Uterus (tissue), 4 donors: ENCODE measurements around the gene C16orf95. TPM values are rescaled to one million over a fixed set of nuclear protein-coding genes. Genes with fewer than 3 reads are reported as not detected.

Experiments used
- DNase-seq, 2 donors: peaks; one replicate each; pipeline ENCODE4 v3.0.0-alpha.2; 2019 to 2020
- H3K27ac ChIP-seq, 2 donors: fragments of 200-600 bp; sonication (generic); 1 replicate in 1 of 2; 2 replicates in 1 of 2; pipeline ENCODE4 v1.5.1; 2016 to 2018
- H3K27me3 ChIP-seq, 2 donors: fragments of 200-600 bp; sonication (generic); one replicate each; pipeline ENCODE4 v1.5.1; 2018 to 2019; ENCODE audit warnings: control low read depth in 1 of 2
- H3K36me3 ChIP-seq, 2 donors: fragments of 200-600 bp; sonication (generic); one replicate each; pipeline ENCODE4 v1.5.1; 2019; ENCODE audit warnings: control low read depth in 1 of 2
- H3K4me1 ChIP-seq, 2 donors: fragments of 200-600 bp; sonication (generic); one replicate each; pipeline ENCODE4 v1.5.1; 2018 to 2019; ENCODE audit warnings: control low read depth in 1 of 2
- H3K4me3 ChIP-seq, 2 donors: fragments of 200-600 bp; sonication (generic); 1 replicate in 1 of 2; 2 replicates in 1 of 2; pipeline ENCODE4 v1.5.1; 2018 to 2019; ENCODE audit warnings: mild to moderate bottlenecking in 1 of 2
- H3K9me3 ChIP-seq, 2 donors: fragments of 200-600 bp; sonication (generic); one replicate each; pipeline ENCODE4 v1.5.1; 2019; ENCODE audit warnings: control low read depth in 1 of 2
- POLR2A ChIP-seq, 2 donors: fragments of 450-650 bp; IDR thresholded peaks; one replicate each; pipeline ENCODE4 v1.6.1; 2016; ENCODE audit warnings: antibody characterized with exemption in 2 of 2, mild to moderate bottlenecking in 1 of 2, moderate library complexity in 1 of 2
- intact Hi-C: fragments of 100-400 bp; cut with DNase I; formaldehyde crosslinking; loops from one replicate; pipeline ENCODE4 v1.15.1; 2023; ENCODE audit warnings: low total_unique reads
- total RNA-seq, 4 donors: library from RNA; depleted of rRNA in 3 of 4; stranded (reverse); fragments of >200 nt in 3 of 4; gene quantifications; one replicate each; pipeline versions ENCODE4 v1.1.0 to v1.2.4, GENCODE V29; 2014 to 2023
- TF ChIP-seq, protein P1 (sequence below), 4 experiments: fragments of 200-600 bp in 2 of 4; fragments of 450-650 bp in 2 of 4; sonication (generic) in 2 of 4; IDR thresholded peaks; one replicate each; pipeline ENCODE4 v1.5.1; 2016 to 2019; ENCODE audit warnings: antibody characterized with exemption in 4 of 4, mild to moderate bottlenecking in 2 of 4, moderate library complexity in 1 of 4
- donor health status: DM: yes; HTN: yes; CAD: no.

Gene C16orf95
- total RNA-seq, 4 donors from 2014 or later = 3.2 to 4.2 TPM; not detected in 2

DNA sequence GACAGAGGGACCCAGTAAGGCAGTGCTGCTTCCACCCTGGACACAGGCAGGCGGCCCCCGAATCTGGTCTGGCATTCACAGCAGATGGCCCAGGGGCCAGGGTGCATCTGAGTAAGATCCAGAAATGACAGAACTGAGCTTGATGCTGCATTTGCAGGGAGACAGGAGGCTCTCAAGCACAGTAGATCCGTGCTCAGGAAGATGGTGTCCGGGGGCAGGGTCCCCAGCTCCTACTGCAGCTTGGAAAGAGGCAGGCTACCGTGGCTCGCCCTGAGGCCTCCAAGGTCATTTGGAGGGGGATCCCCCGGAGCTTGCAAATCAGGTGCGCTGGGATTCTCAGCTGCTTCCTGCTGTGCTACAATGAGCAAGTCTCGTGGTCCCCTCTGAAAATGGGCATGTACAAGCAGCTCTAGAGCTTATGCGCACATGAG, 2.2 kb downstream of the C16orf95 start:
- Histone ChIP-seq H3K4me1 (peaks cover 0 to 7% of the 10 kb centered on the region in 2 donors), H3K27me3 (no peaks in the 10 kb centered on the region), H3K27ac (no peak overlapping the region), H3K9me3 (no peaks in the 10 kb centered on the region), H3K4me3 (no peak overlapping the region), H3K36me3 (no peaks in the 10 kb centered on the region)
- no peak for DNase-seq
- TF ChIP-seq, protein P1, sequence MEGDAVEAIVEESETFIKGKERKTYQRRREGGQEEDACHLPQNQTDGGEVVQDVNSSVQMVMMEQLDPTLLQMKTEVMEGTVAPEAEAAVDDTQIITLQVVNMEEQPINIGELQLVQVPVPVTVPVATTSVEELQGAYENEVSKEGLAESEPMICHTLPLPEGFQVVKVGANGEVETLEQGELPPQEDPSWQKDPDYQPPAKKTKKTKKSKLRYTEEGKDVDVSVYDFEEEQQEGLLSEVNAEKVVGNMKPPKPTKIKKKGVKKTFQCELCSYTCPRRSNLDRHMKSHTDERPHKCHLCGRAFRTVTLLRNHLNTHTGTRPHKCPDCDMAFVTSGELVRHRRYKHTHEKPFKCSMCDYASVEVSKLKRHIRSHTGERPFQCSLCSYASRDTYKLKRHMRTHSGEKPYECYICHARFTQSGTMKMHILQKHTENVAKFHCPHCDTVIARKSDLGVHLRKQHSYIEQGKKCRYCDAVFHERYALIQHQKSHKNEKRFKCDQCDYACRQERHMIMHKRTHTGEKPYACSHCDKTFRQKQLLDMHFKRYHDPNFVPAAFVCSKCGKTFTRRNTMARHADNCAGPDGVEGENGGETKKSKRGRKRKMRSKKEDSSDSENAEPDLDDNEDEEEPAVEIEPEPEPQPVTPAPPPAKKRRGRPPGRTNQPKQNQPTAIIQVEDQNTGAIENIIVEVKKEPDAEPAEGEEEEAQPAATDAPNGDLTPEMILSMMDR (IDR thresholded peaks at IDR 0.05) = no peak
- no peak for TF ChIP-seq POLR2A (IDR thresholded peaks at IDR 0.05)
- intact Hi-C loops = loop anchor here (10.0 kb wide), 1 partner anchor 50 kb away; no protein-coding TSS in a partner anchor

DNA sequence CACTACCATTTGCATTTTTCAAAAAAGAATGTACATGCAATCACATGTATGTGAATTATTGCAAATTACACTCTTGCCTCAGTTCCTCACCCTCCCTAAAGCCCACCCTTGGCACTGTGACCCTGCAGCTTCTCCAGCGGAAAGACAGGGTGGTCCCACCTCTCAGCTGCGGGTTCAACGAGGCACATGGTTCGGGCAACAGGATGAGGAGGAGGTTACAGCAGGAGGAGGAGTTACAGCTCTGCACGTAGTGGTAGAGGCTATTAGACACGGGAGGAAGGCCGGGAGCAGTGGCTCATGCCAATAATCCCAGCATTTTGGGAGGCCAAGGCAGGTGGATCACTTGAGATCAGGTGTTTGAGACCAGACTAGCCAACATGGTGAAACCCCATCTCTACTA, 5.2 kb downstream of the C16orf95 start:
- no peak for DNase-seq
- H3K27ac ChIP-seq = no peak overlapping the region
- TF ChIP-seq, protein P1 (IDR thresholded peaks at IDR 0.05) = no peak
- no peak for TF ChIP-seq POLR2A (IDR thresholded peaks at IDR 0.05)
- H3K4me1 ChIP-seq = no peaks in the 10 kb centered on the region
- H3K9me3 ChIP-seq = no peaks in the 10 kb centered on the region
- H3K4me3 ChIP-seq = no peak overlapping the region
- no peaks in the 10 kb centered on the region for H3K27me3 ChIP-seq
- H3K36me3 ChIP-seq = no peaks in the 10 kb centered on the region
- intact Hi-C loops = loop anchor here (10.0 kb wide), 1 partner anchor 53 kb away; no protein-coding TSS in a partner anchor

DNA sequence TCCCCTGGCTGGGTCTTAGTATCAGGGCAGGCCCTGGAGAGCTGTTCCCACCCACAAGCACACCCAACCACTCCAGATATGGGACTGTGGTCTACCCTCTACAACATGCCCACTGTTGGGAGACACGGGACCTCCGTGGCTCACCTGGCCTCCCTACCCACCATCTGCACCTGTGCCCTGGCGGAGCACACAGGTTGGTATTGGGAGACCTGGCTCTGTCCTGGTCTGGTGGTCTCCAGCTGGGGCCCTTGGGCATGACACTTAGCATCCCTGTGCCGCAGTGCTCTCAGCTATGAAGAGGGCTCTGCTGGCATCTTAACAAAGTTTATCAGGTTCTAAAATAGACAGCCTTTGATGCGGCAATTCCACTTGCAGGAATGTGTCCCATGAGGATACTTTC, 5.8 kb downstream of the C16orf95 start:
- Histone ChIP-seq H3K4me3 (no peak overlapping the region), H3K9me3 (no peaks in the 10 kb centered on the region), H3K4me1 (no peaks in the 10 kb centered on the region), H3K27me3 (no peaks in the 10 kb centered on the region), H3K27ac (no peak overlapping the region), H3K36me3 (no peaks in the 10 kb centered on the region)
- TF ChIP-seq POLR2A (IDR thresholded peaks at IDR 0.05) = no peak
- TF ChIP-seq, protein P1 (IDR thresholded peaks at IDR 0.05) = no peak
- DNase-seq = no peak
- intact Hi-C loops = loop anchor here (10.0 kb wide), 1 partner anchor 53 kb away; no protein-coding TSS in a partner anchor

DNA sequence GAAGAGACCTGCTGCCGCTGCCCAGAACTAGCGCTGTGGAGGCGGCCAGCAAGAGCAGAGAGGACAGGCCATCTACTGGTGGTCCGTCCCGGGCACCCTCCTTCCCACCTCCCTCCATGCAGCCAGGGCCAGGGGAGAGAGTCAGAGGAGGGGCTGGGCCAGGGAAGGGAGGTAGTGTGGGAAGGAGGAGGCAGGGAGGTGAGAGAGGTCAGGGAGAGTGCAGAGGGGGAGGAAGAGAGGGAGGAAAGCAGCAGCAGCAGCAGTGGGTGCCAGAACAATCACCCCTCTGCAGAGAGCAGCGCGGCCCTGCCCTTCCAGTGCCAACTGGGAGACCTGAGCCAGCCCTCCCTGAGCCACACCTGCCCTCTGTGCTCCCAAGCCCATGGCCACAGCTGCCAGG, 6.6 kb downstream of the C16orf95 start:
- H3K36me3 ChIP-seq = no peaks in the 10 kb centered on the region
- no peaks in the 10 kb centered on the region for H3K27me3 ChIP-seq
- TF ChIP-seq POLR2A (IDR thresholded peaks at IDR 0.05) = no peak
- TF ChIP-seq, protein P1 (IDR thresholded peaks at IDR 0.05) = no peak
- H3K9me3 ChIP-seq = no peaks in the 10 kb centered on the region
- DNase-seq = no peak
- no peak overlapping the region for H3K4me3 ChIP-seq
- no peak overlapping the region for H3K27ac ChIP-seq
- intact Hi-C loops = loop anchor here (10.0 kb wide), 1 partner anchor 54 kb away; no protein-coding TSS in a partner anchor
- H3K4me1 ChIP-seq = no peaks in the 10 kb centered on the region

DNA sequence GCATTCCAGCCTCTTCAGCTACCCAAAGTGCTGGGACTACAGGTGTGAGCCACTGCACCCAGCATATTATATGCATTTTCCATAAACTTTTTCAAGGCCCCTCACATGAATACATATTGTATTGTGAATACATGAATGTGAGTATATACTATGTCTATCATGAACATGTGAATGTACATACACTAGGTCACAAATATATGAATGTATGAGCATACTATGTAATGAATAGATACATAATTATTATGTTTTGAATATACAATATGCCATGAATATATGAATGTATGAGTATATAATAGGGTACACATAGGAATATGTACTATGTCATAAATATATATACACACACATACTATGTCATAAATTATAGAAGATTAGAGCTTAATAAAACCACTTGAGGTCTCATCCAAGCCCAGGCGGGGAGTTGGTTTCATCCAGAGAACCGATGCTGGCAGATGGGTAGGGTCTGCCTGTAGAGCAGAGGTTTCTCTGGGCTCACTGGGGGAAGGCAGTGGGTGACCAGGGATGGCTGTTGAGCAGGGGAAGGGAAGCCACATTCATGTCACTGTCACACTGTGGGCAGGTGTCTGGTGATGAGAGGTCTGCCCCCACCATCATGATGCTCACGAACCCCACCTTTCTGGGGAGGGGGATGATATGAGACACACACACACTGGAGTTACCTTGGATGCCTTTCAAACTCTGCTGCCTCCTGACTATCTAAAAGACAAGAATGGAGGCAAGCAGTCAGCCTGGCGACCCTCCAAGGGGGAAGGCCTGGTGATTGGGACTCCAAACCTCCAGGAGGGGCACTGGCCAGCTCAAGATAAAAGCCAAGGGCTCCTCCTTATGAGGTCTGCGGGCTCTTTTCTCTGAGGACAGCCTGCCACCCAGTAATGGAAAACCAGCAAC, 7.3 kb downstream of the C16orf95 start:
- Histone ChIP-seq H3K4me1 (no peaks in the 10 kb centered on the region), H3K36me3 (no peaks in the 10 kb centered on the region), H3K27me3 (no peaks in the 10 kb centered on the region), H3K27ac (no peak overlapping the region), H3K4me3 (no peak overlapping the region), H3K9me3 (no peaks in the 10 kb centered on the region)
- DNase-seq = no peak
- intact Hi-C loops = loop anchor here (10.0 kb wide), 1 partner anchor 55 kb away; no protein-coding TSS in a partner anchor
- TF ChIP-seq, protein P1 (IDR thresholded peaks at IDR 0.05) = no peak
- TF ChIP-seq POLR2A (IDR thresholded peaks at IDR 0.05) = no peak
